Fibroblast of skin of right quadriceps (primary cell): ENCODE results near the gene PCDHGB5.
A peak's percentile ranks its signal among the peaks of the same experiment; 100 is the strongest.
"Not testable (repeated sequence)": the region's sequence is repeated elsewhere in the genome, so short reads cannot be mapped to it uniquely, and the experiment has no call there.

Experiments used
- DNase-seq: peaks from one replicate; pipeline ENCODE4 v3.0.0-alpha.2; 2013

The PCDHGB5 gene

DNA sequence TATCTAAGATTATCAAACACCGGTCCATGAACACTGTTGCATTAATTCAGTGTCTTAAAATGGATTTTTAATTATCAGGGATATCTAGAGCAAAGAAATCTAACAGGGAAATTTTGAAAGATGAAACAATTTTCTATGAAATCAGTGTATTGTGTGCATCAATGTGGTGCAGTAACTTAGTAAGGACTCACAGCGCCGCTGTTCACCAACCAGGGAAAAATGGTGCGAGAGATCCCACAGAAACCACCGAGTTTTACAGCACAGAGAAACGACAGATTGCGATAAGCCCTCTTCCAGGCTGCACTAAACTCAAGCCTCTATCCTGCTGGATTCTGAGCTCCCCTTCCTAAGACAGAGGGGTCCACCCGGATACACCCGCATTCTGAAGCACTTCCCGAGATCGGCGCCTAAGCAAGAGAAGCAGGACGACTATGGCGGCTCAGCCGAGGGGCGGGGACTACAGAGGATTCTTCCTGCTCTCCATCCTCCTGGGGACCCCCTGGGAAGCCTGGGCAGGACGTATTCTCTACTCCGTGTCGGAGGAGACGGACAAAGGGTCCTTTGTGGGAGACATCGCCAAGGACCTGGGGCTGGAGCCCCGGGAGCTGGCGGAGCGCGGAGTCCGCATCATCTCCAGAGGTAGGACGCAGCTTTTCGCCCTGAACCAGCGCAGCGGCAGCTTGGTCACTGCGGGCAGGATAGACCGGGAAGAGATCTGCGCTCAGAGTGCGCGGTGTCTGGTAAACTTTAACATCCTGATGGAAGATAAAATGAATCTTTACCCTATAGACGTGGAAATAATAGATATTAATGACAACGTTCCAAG, 15.1 kb upstream of the PCDHGB5 start, which contains the start of gene PCDHGA7:
Gene PCDHGA7, plus strand, starts transcription at position 274 of the 826 bp plus-strand sequence. Its CDS starts 158 bp downstream, at position 432.
- DNase-seq, result peak; percentile 49

DNA sequence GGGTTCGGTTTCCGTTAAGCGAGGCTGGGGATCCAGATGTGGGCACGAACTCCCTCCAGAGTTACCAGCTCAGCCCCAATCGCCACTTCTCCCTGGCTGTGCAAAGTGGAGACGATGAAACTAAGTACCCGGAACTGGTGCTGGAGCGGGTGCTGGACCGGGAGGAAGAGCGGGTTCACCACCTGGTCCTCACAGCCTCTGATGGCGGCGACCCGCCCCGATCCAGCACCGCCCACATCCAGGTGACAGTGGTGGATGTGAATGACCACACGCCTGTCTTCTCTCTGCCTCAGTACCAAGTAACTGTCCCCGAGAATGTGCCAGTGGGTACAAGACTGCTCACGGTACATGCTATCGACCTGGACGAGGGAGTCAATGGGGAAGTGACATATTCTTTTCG, 14.4 kb upstream of the PCDHGB5 start:
- DNase-seq, result no peak

DNA sequence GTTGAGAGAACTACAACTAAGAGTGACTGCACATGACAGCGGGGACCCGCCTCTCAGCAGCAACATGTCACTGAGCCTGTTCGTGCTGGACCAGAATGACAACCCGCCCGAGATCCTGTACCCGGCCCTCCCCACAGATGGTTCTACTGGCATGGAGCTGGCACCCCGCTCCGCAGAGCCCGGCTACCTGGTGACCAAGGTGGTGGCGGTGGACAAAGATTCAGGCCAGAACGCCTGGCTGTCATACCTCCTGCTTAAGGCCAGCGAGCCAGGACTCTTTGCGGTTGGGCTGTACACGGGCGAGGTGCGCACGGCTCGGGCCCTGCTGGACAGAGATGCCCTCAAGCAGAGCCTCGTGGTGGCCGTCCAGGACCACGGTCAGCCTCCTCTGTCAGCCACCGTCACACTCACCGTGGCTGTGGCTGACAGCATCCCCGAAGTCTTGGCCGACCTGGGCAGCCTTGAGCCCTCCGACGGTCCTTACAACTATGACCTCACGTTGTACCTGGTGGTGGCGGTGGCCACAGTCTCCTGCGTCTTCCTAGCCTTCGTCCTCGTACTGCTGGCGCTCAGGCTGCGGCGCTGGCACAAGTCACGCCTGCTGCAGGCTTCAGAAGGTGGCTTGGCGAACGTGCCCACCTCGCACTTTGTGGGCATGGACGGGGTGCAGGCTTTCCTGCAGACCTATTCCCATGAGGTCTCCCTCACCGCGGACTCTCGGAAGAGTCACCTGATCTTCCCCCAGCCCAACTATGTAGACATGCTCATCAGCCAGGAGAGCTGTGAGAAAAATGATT, 13.1 kb upstream of the PCDHGB5 start:
- DNase-seq, result no peak

DNA sequence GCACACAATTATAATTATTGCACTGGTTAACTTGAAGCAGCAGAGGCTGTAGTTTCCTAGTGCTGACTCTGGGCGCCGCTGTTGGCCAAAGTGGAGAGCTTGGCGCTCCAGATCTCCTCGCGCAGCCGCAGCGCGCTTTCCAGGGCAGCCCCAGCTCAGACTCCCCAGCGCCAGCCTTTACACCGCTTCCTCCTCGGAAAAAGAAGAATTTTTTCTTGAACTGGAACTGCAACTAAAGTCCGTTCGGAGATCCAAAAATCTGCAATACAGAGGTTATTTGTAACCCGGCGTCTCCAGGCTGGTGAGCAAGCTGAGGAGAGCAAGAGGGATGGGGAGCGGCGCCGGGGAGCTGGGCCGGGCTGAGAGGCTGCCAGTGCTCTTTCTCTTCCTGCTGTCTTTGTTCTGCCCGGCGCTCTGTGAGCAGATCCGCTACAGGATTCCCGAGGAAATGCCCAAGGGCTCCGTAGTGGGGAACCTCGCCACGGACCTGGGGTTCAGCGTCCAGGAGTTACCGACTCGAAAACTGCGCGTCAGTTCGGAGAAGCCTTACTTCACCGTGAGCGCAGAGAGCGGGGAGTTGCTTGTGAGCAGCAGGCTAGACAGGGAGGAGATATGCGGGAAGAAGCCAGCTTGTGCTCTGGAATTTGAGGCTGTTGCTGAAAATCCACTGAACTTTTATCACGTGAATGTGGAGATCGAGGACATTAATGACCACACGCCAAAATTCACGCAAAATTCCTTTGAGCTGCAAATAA, 10.0 kb upstream of the PCDHGB5 start, which contains the start of gene PCDHGB4:
Gene PCDHGB4, plus strand, starts transcription at position 142 of the 755 bp plus-strand sequence. Its CDS starts 187 bp downstream, at position 329.
- DNase-seq, result peak; percentile 57

GRCh38 chr5:141388661-141389060, 9.1 kb upstream of the PCDHGB5 start:
- DNase-seq, result no peak

- no peak for DNase-seq
These were observed 8.3 kb upstream of the PCDHGB5 start for GRCh38 chr5:141389153-141390042.

DNA sequence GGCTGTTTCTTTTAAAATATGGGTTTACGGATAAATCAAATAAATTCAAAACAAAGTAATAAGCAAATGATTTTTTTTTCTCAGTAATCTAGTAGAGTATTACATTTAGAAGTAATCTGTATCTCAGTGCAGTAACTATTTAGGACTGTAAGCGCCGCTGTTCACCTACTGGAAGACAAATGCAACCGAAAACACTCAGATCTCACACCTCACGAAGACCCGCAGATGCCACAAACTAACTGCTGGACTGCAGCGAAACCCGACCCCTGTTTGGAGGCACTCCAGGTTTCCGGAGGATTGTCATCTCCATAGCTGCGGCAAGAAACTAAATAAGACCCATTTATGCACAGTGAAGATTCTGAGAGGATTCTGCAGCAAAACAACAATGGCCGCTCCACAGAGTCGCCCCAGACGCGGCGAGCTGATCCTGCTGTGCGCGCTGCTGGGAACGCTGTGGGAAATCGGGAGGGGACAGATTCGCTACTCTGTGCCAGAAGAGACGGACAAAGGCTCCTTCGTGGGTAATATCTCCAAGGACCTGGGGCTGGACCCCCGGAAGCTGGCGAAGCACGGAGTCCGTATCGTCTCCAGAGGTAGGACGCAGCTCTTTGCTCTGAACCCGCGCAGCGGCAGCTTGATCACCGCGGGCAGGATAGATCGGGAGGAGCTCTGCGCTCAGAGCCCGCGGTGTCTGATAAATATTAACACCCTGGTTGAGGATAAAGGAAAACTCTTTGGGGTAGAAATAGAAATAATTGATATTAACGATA, 5.1 kb upstream of the PCDHGB5 start, which contains the start of gene PCDHGA8:
Gene PCDHGA8, plus strand, starts transcription at position 205 of the 770 bp plus-strand sequence. Its CDS starts 181 bp downstream, at position 386.
- DNase-seq, result peak; percentile 37

GRCh38 chr5:141393267-141393666, 4.5 kb upstream of the PCDHGB5 start:
- DNase-seq, result no peak

DNA sequence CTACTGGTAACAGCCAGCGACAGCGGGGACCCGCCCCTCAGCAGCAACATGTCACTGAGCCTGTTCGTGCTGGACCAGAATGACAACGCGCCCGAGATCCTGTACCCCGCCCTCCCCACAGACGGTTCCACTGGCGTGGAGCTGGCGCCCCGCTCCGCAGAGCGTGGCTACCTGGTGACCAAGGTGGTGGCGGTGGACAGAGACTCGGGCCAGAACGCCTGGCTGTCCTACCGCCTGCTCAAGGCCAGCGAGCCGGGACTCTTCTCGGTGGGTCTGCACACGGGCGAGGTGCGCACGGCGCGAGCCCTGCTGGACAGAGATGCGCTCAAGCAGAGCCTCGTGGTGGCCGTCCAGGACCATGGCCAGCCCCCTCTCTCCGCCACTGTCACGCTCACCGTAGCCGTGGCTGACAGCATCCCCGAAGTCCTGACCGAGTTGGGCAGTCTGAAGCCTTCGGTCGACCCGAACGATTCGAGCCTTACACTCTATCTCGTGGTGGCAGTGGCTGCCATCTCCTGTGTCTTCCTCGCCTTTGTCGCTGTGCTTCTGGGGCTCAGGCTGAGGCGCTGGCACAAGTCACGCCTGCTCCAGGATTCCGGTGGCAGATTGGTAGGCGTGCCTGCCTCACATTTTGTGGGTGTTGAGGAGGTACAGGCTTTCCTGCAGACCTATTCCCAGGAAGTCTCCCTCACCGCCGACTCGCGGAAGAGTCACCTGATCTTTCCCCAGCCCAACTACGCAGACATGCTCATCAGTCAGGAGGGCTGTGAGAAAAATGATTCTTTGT, 3.2 kb upstream of the PCDHGB5 start:
- DNase-seq, result not testable (repeated sequence)

DNA sequence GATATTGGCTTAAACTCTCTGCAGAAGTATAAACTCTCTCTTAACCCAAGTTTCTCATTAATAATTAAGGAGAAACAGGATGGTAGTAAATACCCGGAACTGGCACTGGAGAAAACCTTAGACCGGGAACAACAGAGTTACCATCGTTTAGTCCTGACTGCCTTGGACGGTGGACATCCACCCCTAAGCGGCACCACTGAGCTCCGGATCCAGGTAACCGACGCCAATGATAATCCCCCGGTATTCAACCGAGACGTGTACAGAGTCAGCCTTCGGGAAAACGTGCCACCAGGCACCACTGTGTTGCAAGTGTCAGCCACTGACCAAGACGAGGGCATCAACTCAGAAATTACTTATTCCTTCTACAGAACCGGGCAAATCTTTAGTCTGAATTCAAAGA, 861 bp downstream of the PCDHGB5 start:
- no peak for DNase-seq

GRCh38 chr5:141399555-141400258, 2.0 kb downstream of the PCDHGB5 start:
- no peak for DNase-seq

DNA sequence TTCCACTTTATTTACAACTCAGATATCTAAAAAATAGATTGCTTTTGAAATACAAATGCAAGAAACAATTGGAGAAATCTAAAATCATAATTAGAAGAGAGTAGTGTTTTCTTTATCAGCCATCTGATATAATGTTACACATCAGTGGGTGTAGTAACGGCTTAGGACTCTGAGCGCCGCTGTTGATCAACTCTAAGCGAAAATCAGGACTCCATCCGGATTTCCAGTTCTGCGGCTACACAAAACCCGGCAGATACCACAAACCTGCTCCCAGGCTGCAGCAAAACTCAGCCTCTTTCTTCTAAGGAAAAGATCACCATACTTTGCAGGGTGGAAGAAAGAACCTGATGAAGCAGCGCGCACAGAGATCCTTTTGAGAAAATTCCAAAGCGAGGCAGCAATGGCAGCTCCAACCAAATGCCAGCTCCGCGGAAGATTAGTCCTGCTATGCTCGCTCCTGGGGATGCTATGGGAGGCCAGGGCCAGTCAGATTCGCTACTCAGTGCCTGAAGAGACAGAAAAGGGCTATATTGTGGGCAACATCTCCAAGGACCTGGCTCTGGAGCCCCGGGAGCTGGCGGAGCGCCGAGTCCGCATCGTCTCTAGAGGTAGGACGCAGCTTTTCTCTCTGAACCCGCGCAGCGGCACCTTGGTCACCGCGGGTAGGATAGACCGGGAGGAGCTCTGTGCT, 5.0 kb downstream of the PCDHGB5 start, which contains the start of gene PCDHGA9:
Gene PCDHGA9, plus strand, starts transcription at position 226 of the 691 bp plus-strand sequence. Its CDS starts 175 bp downstream, at position 401.
- peak; percentile 35 for DNase-seq

GRCh38 chr5:141403387-141403786, 5.6 kb downstream of the PCDHGB5 start:
- DNase-seq, result no peak

GRCh38 chr5:141407790-141408505, 10.2 kb downstream of the PCDHGB5 start, which contains the start of gene PCDHGB6:
Gene PCDHGB6 (plus strand): TSS chr5:141408021. CDS start chr5:141408203, 182 bp downstream.
- DNase-seq, result peak; percentile 46

DNA sequence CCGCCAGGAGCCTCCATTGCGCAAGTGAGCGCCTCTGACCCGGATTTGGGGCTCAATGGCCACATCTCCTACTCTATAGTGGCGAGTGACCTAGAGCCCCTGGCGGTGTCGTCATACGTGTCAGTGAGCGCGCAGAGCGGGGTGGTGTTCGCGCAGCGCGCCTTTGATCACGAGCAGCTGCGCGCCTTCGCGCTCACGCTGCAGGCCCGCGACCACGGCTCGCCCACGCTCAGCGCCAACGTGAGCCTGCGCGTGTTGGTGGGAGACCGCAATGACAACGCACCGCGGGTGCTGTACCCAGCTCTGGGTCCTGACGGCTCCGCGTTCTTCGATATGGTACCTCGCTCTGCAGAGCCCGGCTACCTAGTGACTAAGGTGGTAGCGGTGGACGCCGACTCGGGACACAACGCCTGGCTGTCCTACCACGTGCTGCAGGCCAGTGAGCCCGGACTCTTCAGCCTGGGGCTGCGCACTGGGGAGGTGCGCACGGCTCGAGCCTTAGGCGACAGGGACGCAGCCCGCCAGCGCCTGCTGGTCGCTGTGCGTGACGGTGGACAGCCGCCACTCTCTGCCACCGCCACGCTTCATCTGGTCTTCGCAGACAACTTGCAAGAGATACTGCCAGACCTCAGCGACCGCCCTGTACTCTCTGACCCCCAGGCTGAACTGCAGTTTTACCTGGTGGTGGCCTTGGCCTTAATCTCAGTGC, 12.0 kb downstream of the PCDHGB5 start:
- no peak for DNase-seq

GRCh38 chr5:141411575-141411974, 13.8 kb downstream of the PCDHGB5 start:
- DNase-seq, result no peak
